ENCODE results near the gene NPR1. TPM values are rescaled to one million over a fixed set of nuclear protein-coding genes. Genes with fewer than 3 reads are reported as not detected.

Gene NPR1
- total RNA-seq = 17.4 and 19.6 TPM in 2 replicates

GRCh38 chr1:153678519-153679336 is at the start of gene NPR1:
NPR1 (plus strand) TSS chr1:153678688; CDS start chr1:153679109, 421 bp downstream.

GRCh38 chr1:153633754-153634665 is 44.5 kb upstream of the NPR1 start, which contains the start of gene CHTOP:
CHTOP (plus strand) TSS chr1:153634066; CDS start chr1:153636589, 2,523 bp downstream.

DNA sequence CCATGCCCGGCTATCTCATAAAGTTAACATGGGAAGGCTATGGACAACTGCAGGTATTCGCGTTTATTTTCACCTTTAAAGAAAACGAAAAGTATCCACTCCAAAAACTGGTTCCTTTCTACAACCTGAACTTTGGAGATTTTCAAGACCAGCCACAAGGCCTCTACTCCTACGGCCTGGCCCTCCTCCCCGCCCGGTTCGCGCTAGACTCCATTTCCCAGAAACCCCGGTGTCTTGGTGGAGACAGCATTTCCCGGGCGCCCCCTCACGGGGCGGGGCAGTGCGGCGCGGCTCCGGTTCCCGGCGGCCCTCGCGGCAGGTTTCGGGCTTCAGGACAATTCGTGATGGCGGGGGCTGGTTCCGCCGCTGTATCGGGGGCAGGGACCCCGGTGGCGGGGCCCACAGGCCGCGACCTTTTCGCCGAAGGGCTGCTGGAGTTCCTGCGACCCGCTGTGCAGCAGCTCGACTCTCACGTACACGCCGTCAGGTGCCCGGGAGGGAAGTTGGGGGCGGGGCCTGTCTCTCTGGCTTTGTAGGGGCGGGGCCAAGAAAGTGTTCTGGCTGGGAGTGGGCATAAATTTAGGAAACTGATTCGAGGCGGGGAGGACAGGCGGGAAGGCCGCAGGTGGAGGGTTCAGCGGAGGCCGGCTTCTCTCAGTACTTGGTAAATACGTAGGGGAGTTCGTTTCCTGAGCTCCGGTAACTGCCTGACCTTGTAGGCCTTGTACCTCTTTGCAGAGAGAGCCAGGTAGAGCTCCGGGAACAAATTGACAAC is 19.9 kb upstream of the NPR1 start, which contains the start of gene SNAPIN:
TSS of gene SNAPIN (plus strand) at position 304 of the 775 bp plus-strand sequence. CDS start at position 345, 41 bp downstream.

GRCh38 chr1:153670859-153671627 is 7.4 kb upstream of the NPR1 start, which contains the start of gene ILF2:
ILF2 (minus strand) TSS chr1:153670993; CDS start chr1:153670922, 71 bp downstream.

GRCh38 chr1:153727463-153728304 is 49.2 kb downstream of the NPR1 start, which contains the start of gene INTS3:
INTS3 (plus strand) TSS chr1:153728050; CDS start chr1:153728635, 585 bp downstream.

Other genes with a start within 250 kb of the NPR1 start
- not detected in 2 replicates for gene S100A7, start 218.0 kb upstream of the NPR1 start, total RNA-seq
- gene S100A6, start 142.7 kb upstream of the NPR1 start, total RNA-seq = 1,170 and 1,265 TPM in 2 replicates
- gene S100A5, start 137.8 kb upstream of the NPR1 start, total RNA-seq = not detected in 2 replicates
- 662 and 686 TPM in 2 replicates for gene S100A4, start 132.9 kb upstream of the NPR1 start, total RNA-seq
- gene S100A3, start 129.4 kb upstream of the NPR1 start, total RNA-seq = 3.3 and 11.2 TPM in 2 replicates
- 0.24 and 1.9 TPM in 2 replicates for gene S100A2, start 112.8 kb upstream of the NPR1 start, total RNA-seq
- 134 and 164 TPM in 2 replicates for gene S100A16, start 65.6 kb upstream of the NPR1 start, total RNA-seq
- gene S100A14, start 62.4 kb upstream of the NPR1 start, total RNA-seq = not detected in 2 replicates
- 202 and 218 TPM in 2 replicates for gene S100A13, start 51.2 kb upstream of the NPR1 start, total RNA-seq
- gene S100A1, start 50.3 kb upstream of the NPR1 start, total RNA-seq = 0.29 TPM in 1 of 2 replicates, not detected in the other
- gene CHTOP, start 44.6 kb upstream of the NPR1 start, total RNA-seq = 24.5 and 27.5 TPM in 2 replicates
- 42.1 and 48.0 TPM in 2 replicates for gene SNAPIN, start 20.0 kb upstream of the NPR1 start, total RNA-seq
- 85.3 and 95.6 TPM in 2 replicates for gene ILF2, start 7.7 kb upstream of the NPR1 start, total RNA-seq
- 28.0 and 28.3 TPM in 2 replicates for gene INTS3, start 49.4 kb downstream of the NPR1 start, total RNA-seq
- 46.1 and 48.2 TPM in 2 replicates for gene SLC27A3, start 96.7 kb downstream of the NPR1 start, total RNA-seq
- gene GATAD2B, start 244.3 kb downstream of the NPR1 start, total RNA-seq = 19.0 and 20.6 TPM in 2 replicates

Data from cardiac ventricle fibroblast (primary cell).